Measurements from ENCODE around the gene CRCP.

CRCP gene

GRCh38 chr7:66138994-66139752, 24.5 kb downstream of the CRCP start:
- DNase-seq (ENCODE audit: low read depth) = peak; percentile 32
- H3K4me3 ChIP-seq (ENCODE audit: low read depth, low read length) = no peak overlapping the region
- TF ChIP-seq CTCF (IDR thresholded peaks at IDR 0.05; ENCODE audit: low read depth, low read length) (no peak), MYC (IDR thresholded peaks at IDR 0.05; ENCODE audit: low read depth, low read length) (no peak), POLR2A (IDR thresholded peaks at IDR 0.05; ENCODE audit: extremely low read depth, insufficient read length) (no peak), MAX (IDR thresholded peaks at IDR 0.05; ENCODE audit: low read depth, low read length) (no peak)

- DNase-seq (ENCODE audit: low read depth) = peak; percentile 56
Measured at GRCh38 chr7:66140924-66141323, 26.3 kb downstream of the CRCP start.

GRCh38 chr7:66142334-66142733, 27.7 kb downstream of the CRCP start:
- no peak for DNase-seq (ENCODE audit: low read depth)
- no peak overlapping the region for H3K4me3 ChIP-seq (ENCODE audit: low read depth, low read length)
- no peak for TF ChIP-seq MAX (IDR thresholded peaks at IDR 0.05; ENCODE audit: low read depth, low read length)
- no peak for TF ChIP-seq CTCF (IDR thresholded peaks at IDR 0.05; ENCODE audit: low read depth, low read length)

More at GRCh38 chr7:66140924-66141323, 26.3 kb downstream of the CRCP start:
- H3K4me3 ChIP-seq (ENCODE audit: low read depth, low read length) = no peak overlapping the region
- no peak for TF ChIP-seq MAX (IDR thresholded peaks at IDR 0.05; ENCODE audit: low read depth, low read length)
- peak; percentile 47 for TF ChIP-seq CTCF (IDR thresholded peaks at IDR 0.05; ENCODE audit: low read depth, low read length)

- no peak for TF ChIP-seq MAX (IDR thresholded peaks at IDR 0.05; ENCODE audit: low read depth, low read length)
- no peak for TF ChIP-seq CTCF (IDR thresholded peaks at IDR 0.05; ENCODE audit: low read depth, low read length)
- no peak for TF ChIP-seq POLR2A (IDR thresholded peaks at IDR 0.05; ENCODE audit: extremely low read depth, insufficient read length)
- TF ChIP-seq MYC (IDR thresholded peaks at IDR 0.05; ENCODE audit: low read depth, low read length) = no peak
- no peak overlapping the region for H3K4me3 ChIP-seq (ENCODE audit: low read depth, low read length)
- no peak for DNase-seq (ENCODE audit: low read depth)
Measured at GRCh38 chr7:66142996-66143395, 28.3 kb downstream of the CRCP start.

GRCh38 chr7:66143876-66144332, 29.3 kb downstream of the CRCP start:
- DNase-seq (ENCODE audit: low read depth) = no peak
- TF ChIP-seq MAX (IDR thresholded peaks at IDR 0.05; ENCODE audit: low read depth, low read length) (no peak), POLR2A (IDR thresholded peaks at IDR 0.05; ENCODE audit: extremely low read depth, insufficient read length) (no peak), MYC (IDR thresholded peaks at IDR 0.05; ENCODE audit: low read depth, low read length) (no peak), CTCF (IDR thresholded peaks at IDR 0.05; ENCODE audit: low read depth, low read length) (no peak)
- H3K4me3 ChIP-seq (ENCODE audit: low read depth, low read length) = no peak overlapping the region

All from NB4 (cell line).